GM12878 (cell line): Measurements from ENCODE around the gene BLACAT1.

ENCODE experiments used
- CREB1 ChIP-seq: IDR thresholded peaks from 2 replicates; pipeline ENCODE4 v1.6.1; 2012; ENCODE audit warnings: low read depth, mild to moderate bottlenecking, inconsistent platforms
- CTCF ChIP-seq, 3 experiments: IDR thresholded peaks in 2 of 3; conservative IDR thresholded peaks in 1 of 3; 2 replicates each; pipeline ENCODE4 v1.5.1; 2011; ENCODE audit warnings: low read depth in 3 of 3, low read length in 3 of 3, mild to moderate bottlenecking in 3 of 3, control low read depth in 2 of 3, moderate library complexity in 2 of 3, inconsistent platforms in 1 of 3, mixed read lengths in 1 of 3; ENCODE audit not compliant: control insufficient read depth in 2 of 3, insufficient read depth in 1 of 3; ENCODE audit errors: extremely low read depth in 1 of 3
- FOXK2 ChIP-seq: fragments of 450-650 bp; IDR thresholded peaks from 2 replicates; pipeline ENCODE4 v1.6.1; 2017; ENCODE audit warnings: mild to moderate bottlenecking, moderate library complexity
- NBN ChIP-seq: fragments of 450-650 bp; IDR thresholded peaks from 2 replicates; pipeline ENCODE4 v1.6.1; 2016
- POLR2A ChIP-seq: IDR thresholded peaks from 2 replicates; pipeline ENCODE4 v1.6.1; 2011; ENCODE audit warnings: low read depth, mild to moderate bottlenecking, low read length
- SREBF2 ChIP-seq: IDR thresholded peaks from 2 replicates; pipeline ENCODE4 v1.6.1; 2012; ENCODE audit warnings: mild to moderate bottlenecking, low read length

GRCh38 chr1:205502111-205502810 is 46.4 kb upstream of the BLACAT1 start:
- TF ChIP-seq SREBF2 (no peak), NBN (no peak), CTCF (IDR thresholded peaks at IDR 0.05 in 2 of 3, conservative IDR thresholded peaks at IDR 0.05 in 1 of 3; ENCODE audit: control insufficient read depth in 2 of 3, extremely low read depth in 1 of 3, insufficient read depth in 1 of 3, low read depth in 3 of 3, low read length in 3 of 3) (no peak), POLR2A (no peak), CREB1 (no peak), FOXK2 (no peak)
